GM06990 (cell line): ENCODE results near the gene IVL.
A peak's percentile ranks its signal among the peaks of the same experiment; 100 is the strongest.

Source experiments
- DNase-seq: peaks from one replicate; pipeline ENCODE4 v3.0.0-alpha.2; 2011; ENCODE audit not compliant: insufficient read length; ENCODE audit errors: extremely low read depth
- H3K27me3 ChIP-seq: replicated peaks from 2 replicates; pipeline ENCODE4 v1.6.0; 2011; ENCODE audit warnings: low read length; ENCODE audit not compliant: control insufficient read depth, insufficient read depth
- H3K36me3 ChIP-seq: 2 replicates; pipeline ENCODE4 v1.5.1; 2011; ENCODE audit warnings: low read length; ENCODE audit not compliant: control insufficient read depth, insufficient read depth
- H3K4me3 ChIP-seq: replicated peaks from 2 replicates; pipeline ENCODE4 v1.5.1; 2011; ENCODE audit warnings: low read depth, mild to moderate bottlenecking, control low read depth, low read length
- CTCF ChIP-seq: IDR thresholded peaks from 2 replicates; pipeline ENCODE4 v1.5.1; 2011; ENCODE audit warnings: low read length, control low read depth, mild to moderate bottlenecking, inconsistent platforms; ENCODE audit not compliant: insufficient read depth, poor library complexity, severe bottlenecking

The IVL gene

DNA sequence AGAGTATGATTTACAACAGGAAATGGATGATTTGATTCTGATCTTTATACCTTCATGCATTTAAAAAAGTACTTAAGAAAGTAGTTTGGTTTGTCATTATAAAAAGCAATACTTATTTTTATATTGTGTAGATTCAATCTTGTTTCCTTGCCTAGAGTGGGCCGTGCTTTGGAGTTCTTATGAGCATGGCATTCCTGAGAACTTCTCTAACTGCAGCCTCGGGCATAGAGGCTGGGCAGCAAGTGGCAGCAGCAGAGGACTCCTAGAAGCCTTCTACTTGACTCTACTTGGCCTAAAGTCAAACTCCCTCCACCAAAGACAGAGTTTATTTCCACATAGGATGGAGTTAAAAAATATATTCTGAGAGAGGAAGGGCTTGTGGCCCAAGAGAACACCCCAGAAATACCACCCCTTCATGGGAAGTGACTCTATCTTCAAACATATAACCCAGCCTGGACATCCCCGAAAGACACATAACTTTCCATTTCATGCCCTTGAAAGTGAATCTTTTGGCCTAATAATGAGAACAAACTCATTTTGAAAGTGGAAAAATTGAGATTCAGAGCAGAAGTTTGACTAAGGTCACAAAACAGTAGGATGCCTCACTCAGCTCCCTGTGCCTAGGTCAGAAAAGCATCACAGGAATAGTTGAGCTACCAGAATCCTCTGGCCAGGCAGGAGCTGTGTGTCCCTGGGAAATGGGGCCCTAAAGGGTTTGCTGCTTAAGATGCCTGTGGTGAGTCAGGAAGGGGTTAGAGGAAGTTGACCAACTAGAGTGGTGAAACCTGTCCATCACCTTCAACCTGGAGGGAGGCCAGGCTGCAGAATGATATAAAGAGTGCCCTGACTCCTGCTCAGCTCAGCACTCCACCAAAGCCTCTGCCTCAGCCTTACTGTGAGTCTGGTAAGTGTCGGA is at the start of gene IVL:
IVL (plus strand) TSS at position 861 of the 916 bp plus-strand sequence. CDS start 1,252 bp downstream, outside the sequence.
- DNase-seq: peak; percentile 57
- Histone ChIP-seq H3K4me3 (peak within 1 kb of the TSS; percentile 39), H3K27me3 (no peaks in the 10 kb centered on the region), H3K36me3 (no peaks in the 10 kb centered on the region)
- no peak for TF ChIP-seq CTCF

DNA sequence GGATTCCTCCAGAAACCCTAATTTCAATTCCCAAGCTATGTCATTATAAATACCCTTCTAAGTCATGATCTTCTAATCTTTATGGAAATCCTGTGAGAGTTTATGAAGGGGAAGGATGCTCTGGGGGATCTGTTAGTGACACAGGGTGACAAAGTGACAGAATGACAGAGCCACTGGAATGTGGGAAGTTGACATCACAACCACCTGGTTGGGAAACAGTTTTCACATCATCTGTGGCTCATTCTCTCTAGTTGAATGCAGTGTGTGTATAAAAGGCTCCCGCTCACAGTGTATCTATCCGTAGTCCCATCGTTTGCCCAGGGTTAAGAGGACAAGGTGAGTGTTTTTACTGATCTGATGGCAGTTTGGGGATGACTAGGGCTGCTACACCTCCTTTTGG is 48.6 kb upstream of the IVL start, which contains the start of gene LCE7A:
LCE7A (plus strand) TSS at position 301 of the 400 bp plus-strand sequence. CDS start 702 bp downstream, outside the sequence.
- TF ChIP-seq CTCF: no peak
- Histone ChIP-seq H3K4me3 (no peak within 1 kb of the TSS), H3K36me3 (no peaks in the 10 kb centered on the region), H3K27me3 (no peaks in the 10 kb centered on the region; the same call in none of the 2 replicates)
- no peak for DNase-seq

DNA sequence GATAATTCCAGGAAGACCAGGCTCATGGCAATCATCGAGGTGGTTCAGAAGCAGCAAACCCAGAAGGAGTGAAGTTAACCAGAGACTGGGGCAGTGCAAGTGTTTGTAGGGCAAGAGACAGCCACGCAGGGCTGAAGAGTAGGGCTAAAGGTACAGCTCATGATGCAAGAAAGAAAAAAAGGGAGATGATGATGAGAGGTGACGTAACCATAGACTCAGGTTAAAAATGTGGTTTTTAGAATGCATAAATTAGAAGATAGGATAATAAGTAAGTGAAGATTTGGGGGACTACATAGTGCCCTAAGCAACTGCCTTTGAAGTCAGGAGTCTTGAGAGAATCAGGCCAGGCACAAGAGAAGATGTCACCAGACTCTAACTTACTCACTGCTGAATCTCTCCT is 48.2 kb upstream of the IVL start:
- Histone ChIP-seq H3K36me3 (no peaks in the 10 kb centered on the region), H3K27me3 (no peaks in the 10 kb centered on the region; the same call in none of the 2 replicates), H3K4me3 (no peak overlapping the region)
- no peak for DNase-seq
- TF ChIP-seq CTCF: no peak

GRCh38 chr1:152861374-152861773 is 47.0 kb upstream of the IVL start:
- TF ChIP-seq CTCF: no peak
- DNase-seq: no peak
- Histone ChIP-seq H3K36me3 (no peaks in the 10 kb centered on the region), H3K4me3 (no peak overlapping the region), H3K27me3 (no peaks in the 10 kb centered on the region; the same call in 1 of the 2 replicates)

- DNase-seq: no peak
- H3K4me3 ChIP-seq: no peak overlapping the region
- H3K36me3 ChIP-seq: no peaks in the 10 kb centered on the region
- H3K27me3 ChIP-seq: no peaks in the 10 kb centered on the region; the same call in 1 of the 2 replicates
- TF ChIP-seq CTCF: no peak
These were observed 43.9 kb upstream of the IVL start for GRCh38 chr1:152864443-152864842.
